GM03348 (cell line): Measurements from ENCODE around the gene ABCB11.

Experiments
- DNase-seq: peaks from one replicate; pipeline ENCODE4 v3.0.0; 2012; ENCODE audit warnings: low spot score

The ABCB11 gene

DNA sequence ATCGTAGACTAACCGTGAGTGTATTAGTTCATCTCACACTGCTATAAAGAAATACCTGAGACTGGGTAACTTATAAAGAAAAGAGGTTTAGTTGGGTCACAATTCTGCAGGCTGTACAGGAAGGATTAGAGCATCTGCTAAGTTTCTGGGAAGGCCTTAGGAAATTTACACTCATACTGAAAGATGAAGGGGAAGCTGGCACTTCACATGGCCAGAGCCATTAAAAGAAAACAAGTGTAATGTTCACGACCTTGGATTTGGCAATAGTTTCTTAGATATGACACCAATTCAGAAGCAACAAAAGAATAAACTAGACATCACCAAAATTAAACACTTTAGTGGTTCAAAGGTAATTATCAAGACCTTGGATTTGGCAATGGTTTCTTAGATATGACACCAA lies 23.8 kb downstream of the ABCB11 start:
- DNase-seq = no peak

DNA sequence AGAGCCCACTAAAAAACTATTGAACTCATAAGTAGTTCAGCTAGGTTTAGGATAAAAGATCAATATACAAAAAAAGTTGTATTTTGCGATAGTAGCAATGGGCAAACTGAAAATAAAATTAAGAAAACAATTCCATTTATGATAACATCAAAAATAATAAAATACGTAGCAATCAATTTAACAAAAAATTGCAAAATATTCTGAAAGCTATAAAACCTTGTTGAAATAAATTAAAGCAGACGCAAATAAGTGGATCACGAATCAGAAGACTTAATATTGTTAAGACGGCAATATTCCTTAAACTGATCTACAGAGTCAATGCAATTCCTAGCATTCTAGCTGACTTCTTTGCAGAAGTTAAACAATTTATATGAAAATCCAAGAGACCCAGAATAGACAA lies 24.5 kb downstream of the ABCB11 start:
- DNase-seq = no peak

DNA sequence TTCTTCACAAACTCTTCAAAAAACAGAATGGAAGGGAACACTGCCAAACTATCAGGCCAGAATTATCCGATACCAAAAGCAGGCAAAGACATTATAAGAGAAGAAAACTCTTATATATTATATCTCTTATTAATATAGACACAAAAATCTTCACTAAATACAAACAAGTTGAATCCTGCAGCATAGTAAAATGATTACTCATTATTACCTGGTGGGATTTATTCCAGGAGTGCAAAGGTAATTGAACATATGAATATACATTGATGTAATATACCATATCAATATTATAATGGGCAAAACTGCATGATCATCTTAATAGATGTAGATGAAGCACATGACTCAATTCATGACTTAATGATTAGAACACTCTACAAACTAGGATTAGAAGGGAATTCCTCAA lies 25.1 kb downstream of the ABCB11 start:
- DNase-seq = no peak

DNA sequence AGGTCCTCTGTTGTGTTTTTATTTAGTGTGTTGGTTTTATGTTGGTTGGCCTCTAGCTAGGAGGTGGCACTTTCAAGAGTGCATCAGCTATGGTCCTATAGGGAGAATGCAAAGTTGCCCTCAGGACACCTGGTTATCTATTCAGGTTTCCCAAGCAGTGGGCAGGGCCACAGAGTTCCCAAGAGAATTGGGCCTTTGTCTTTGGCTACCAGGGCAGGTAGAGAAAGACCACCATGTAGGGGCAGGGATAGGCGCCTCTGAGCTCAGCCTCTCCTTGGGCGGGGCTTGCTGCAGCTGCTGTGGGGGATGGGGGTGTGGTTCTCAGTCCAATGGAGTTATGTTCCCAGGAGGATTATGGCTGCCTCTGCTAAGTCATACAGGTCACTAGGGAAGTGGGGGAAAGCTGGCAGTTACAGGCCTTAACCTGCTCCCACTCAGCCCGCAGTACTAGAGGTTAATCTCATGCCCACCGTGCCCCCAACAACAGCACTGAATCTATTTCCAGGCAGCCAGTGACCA lies 26.0 kb downstream of the ABCB11 start:
- no peak for DNase-seq

DNA sequence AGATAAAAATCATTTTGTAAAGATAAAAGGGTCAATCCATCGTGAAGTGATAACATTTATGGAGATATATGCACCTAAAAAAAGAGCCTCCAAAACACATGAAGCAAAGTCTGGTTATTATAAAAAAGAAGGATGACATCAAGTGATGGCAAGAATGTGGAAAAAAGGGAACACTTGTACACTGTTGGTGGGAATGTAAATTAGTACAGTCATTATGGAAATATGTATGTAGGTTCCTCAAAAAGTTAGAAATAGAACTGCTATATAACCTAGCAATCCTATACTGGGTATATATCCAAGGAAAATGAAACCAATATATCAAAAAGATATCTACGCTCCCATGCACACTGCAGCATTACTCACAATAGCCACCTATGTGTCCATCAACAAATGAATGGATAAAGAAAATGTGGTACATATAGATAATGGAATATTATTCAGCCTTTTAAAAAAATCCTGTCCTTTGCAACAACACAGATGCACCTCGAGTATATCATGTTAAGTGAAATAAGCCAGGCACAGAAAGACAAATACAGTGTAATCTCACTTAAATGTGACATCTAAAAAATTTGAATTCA lies 28.9 kb downstream of the ABCB11 start:
- no peak for DNase-seq

DNA sequence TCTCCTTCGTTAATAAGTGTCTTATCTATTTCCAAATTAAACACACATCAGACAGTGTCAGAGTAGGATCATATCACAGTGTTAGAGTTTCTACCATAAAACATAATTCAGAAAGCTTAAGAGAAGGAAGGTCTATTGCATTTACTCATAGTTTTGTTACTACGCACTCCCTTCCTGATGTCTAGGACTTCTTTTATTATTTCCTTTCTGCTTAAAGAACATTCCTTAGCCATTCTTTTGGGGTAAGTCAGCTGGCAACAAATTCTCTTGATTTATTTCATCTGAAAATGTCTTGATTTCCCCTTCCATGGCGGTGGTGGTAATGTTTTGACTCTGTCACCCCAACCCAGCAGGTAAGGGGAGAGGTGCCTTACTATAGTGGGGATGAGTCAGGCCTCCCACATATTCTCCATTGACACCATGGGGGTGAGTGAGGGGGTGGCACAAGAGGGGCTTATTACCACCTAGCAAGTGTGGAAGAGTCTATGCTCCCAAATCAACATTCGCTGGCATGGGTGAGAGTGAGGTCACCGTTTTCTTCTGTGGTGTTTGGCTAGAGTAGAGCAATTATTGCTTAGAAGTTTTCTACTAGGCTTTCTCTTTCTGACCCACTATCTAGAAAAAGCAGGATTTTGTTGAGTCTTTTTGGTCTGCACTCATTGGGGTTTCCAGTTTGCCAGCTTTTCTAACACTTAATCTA lies 29.9 kb downstream of the ABCB11 start:
- no peak for DNase-seq

DNA sequence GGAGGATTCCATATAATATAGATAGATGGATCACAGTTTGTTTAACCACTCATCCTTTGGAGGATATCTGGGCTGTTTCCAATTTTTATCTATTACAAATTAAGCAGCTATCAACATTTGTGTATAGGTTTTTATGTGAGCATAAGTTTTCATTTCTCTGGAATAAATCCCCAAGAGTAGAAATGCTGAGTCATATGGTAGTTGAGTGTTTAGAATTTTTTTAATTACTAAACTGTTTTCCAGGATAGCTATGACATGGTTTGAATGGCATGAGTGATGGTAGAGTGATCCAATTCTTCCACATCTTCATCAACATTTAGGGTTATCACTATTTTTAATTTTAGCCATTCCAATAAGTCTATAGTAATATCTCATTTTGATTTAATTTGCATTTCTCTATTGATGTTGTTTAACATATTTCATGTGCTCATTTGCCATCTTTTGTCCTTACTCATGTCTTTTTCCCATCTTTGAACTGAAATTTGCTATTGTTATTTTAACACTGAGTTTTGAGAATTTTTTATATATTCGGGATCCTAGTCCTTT lies 31.4 kb downstream of the ABCB11 start:
- DNase-seq = no peak

DNA sequence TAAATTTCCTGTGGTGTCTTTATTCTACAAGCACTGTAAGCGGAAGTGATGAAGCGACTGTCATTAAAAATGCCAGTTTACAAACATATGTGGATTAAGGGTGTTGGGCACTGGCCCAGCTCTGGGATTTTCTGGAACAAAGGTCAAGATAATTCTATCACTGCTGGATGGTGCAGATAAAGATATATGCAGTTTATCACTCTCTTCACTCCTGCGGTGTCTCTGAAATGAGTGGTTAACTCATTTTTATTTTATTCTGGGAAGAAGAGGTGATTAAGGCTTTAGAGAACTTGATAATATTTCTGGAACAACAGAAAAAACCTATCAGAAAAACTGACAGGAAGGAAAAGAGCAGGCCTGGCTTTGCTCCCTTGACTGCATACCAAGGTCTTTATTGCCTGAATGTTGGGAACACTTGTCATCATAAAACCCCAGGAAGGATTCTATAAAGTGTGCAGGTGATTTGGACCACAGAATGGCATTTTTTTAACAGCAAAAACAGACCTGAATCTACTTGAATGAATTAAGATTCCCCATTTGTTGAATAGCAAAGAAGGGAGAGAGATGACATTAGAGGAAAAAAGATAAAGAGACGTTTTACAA lies 32.4 kb downstream of the ABCB11 start:
- no peak for DNase-seq

DNA sequence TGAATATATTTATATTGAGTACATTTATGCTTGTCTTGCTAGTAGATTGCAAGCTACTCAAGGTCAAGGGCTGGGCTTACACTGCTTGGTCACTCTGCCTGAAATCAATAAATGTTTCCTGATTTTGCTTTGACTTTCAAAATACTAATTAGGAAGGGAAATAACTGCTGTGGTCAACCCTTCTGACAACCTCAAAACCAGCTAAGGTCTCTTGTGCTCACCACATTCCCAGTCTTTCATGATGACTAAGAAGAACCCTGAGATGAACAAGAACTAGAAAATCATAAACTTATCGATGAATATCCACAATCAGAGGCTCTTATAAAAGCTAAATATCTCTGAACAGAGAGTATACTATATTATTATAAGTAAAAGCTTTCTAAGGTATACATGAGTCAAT lies 33.3 kb downstream of the ABCB11 start:
- no peak for DNase-seq

DNA sequence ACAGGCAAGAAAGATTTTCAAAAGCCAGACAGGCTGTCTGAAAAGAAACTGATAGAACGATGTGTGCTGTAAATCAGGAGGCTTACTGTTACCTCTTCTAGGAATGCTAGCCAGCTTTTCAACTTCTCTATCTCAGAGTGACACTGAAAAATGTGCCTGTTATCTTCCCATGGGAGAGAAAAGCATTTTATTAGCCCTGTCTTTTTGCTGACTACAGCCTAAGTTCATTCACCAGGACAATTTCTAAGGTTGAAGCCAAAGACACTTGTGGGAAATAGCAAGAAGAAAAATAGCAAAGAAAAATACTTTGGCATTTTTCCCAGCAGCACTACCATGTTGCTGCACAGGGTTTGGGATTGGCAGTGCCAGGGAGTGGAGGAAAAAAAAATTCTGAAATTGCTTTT lies 34.0 kb downstream of the ABCB11 start:
- DNase-seq = no peak

DNA sequence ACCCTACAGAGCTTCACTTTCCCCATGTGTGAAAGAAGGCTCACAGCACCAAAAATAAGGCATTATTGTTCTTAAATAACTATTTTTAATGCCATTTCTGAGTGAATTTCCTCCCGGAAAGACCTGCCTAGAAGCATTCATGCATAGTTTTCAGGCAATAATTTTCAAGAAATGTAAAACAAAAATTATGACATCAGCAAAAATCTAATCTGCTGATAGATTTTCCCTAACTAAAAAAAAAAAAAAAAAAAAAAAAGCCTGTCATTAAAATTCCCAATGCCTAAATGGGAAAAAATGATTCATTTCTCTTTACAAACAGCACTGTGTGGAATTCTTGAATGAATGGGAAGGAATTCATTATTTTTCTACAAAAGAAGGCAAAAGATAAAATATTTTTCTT lies 35.4 kb downstream of the ABCB11 start:
- no peak for DNase-seq

DNA sequence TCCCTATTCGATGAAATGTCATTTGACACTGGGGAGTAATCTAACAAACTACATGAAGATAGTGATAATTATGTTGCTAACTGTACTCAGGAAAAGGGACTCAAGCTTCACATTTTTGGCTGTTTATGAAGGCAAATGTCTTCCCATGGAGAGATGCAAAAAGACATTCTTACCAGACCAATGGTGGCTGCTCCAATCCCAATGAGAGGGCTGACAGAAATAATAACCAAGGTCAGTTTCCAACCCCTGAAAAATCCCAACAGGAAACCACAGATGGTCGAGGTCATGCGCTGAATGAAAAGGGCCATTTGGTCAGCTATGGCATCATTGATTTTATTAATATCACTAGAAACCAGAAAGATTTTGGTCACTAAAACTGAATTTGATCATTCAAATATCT lies 37.6 kb downstream of the ABCB11 start:
- no peak for DNase-seq

DNA sequence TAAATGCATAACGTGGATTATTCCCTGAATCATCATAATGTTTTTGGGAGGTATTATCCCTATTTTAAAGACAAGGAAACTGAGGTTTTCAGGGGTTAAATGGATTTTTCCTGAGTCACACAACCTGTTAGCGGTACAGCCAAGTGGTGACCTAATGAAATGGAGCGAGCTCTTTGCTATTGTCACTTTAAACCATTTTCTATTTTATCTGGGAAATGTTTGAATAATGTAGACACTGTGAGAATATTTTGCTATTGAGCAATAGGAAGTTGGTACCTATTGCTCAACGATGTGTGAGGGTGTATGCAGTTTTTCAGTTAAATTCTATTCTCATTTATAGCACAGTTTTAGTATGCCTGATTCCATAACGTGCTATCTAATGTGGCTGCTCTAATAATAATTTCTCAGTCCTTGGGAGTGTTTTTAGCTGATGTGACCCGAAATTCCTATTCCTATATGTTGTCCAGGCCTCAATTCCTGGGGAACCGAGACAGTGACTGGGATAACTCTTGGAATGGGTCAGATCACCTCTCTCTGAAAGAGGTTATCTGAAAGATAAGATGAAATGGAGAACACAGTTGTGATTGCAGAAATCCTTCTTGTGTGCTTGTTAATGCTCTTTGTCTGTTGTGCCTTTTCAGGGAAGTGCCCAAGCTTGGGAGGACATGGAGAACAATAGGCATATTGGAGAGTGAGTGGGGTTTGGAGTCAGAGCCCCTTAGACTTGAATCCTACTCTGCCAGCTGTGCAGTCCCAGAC lies 38.4 kb downstream of the ABCB11 start:
- peak; percentile 7 for DNase-seq

DNA sequence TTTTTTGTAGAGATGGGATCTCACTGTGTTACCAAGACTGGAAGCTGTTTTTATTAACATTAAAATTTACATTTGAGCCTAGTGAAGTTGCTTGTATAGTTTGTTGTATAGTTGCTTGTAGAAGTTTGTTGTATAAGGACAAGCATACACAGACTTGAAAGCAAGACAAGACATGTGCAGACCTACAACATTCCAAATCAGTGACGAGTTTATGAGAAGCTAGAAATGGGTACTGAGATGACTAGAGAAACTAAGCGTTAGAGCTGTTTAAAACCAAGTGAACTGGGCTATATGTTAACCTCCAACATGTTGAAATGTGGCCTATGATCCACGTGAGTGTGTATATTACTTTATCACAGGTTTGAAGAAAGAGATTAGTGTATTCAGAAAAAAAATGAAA lies 39.1 kb downstream of the ABCB11 start:
- DNase-seq = no peak

DNA sequence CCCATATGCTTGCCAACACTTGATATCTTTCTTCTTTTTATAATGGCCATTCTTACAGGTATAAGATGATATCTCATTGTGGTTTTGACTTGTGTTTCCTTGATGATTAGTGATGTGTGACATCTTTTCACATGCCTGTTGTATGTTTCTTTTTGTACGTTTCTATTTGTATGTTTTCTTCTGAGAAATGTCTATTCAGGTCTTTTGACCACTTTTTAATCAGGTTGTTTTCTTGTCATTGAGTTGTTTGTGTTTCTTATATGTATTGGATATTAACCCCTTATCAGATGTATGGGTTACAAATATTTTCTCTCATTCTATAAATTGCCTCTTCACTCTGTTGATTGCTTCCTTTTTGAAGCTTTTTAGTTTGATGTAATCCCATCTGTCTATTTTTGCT lies 42.4 kb downstream of the ABCB11 start:
- DNase-seq = no peak

DNA sequence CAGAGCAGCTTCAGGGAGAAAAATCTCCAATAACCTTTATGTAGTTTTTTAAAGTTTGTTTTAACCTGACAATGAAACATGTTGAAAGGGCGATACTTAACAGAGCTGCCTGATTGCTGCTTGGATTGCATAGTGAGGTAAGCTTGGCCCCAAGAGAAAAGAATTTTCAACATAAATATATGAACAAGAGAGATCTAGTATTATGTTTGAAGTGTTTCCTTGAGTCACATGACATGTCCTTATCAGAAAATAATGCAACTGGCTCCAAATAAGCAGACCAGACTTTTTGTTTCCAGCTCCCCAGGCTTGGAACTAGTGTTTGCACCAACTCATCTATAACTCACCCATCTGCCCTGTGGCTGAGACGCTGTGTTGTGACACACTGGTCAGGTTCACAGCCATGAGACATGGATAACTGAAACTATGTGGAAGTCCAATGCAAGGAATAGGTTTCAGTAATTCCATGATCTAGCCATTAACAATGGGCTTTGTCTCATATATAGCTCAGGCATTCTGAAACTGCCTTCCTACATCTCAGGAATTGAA lies 44.7 kb downstream of the ABCB11 start:
- no peak for DNase-seq

DNA sequence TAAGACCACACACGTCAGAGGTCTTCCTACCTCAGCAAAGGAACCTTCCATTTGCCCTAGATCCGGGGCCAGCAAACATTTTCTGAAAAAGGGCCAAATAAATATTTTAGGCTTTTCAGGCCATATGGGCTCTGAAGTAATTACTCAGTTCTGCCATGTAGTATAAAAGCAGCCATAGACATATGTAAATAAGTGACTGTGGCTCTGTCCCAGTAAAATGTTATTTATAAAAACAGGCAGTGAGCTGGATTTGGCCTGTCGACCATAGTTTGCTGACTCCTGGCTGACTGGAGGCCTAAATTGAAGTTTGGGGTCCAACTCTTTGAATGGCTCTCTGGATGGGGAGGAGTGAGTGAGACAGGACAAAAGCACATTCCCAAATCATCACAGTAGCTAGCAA lies 49.5 kb downstream of the ABCB11 start:
- no peak for DNase-seq

DNA sequence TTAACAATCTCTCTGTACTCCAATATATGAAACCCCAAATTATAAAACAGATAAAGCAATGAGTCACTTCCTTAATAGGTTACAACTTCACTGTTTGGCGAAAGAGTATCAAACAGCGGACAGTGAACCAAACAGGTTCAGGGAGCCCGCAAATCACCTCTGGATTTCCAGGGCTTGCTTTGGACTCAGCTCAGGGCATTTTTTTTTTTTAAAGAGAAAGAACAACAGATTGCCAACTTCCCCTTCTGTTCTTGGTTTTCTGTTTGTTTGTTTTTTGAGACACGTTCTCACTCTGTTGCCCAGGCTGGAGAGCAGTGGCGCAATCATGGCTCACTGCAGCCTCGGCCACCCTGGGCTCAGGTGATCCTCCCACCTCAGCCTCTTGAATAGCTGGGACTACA lies 52.7 kb downstream of the ABCB11 start:
- no peak for DNase-seq

DNA sequence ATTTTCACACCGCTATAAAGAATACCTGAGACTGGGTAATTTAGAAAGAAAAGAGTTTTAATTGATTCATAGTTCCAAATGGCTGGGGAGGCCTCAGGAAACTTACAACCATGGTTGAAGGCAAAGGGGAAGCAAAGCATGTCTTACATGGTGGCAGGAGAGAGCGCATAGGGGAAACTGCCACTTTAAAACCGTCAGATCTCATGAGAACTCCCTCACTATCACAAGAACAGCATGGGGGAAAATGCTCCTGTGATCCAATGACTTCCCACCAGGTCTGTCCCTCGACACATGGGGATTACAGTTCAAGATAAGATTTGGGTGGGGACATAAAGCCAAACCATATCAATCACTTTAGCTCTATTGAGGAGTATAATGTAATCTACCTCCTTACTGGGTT lies 53.5 kb downstream of the ABCB11 start:
- no peak for DNase-seq

DNA sequence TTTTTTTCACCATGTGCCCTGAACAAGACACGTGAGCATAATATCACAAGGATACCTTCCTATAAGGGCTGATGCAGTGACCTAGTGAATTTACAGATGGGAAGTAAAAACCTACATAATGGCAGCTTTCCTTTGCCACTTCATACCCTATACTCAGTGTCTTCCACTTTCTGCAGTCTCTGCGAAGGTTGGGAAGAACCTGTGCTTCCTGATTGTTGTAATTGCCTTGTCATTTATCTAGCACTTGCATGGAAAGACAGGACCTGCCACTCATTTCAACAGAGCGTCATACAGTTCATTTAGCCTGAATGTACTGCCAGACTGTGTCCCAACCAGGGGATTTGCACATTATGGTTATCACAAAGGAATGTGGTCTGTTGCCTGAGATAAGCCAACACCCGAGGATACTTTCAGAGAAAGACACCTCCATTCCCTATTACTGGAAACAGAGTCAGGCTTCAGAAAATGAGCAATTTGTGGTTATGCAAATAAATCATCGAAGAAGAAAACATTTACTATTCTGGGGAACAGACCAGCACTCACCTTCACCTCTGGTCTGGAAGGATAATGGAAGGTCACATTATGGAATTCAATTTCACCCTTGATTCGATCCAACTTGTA lies 55.0 kb downstream of the ABCB11 start:
- no peak for DNase-seq

DNA sequence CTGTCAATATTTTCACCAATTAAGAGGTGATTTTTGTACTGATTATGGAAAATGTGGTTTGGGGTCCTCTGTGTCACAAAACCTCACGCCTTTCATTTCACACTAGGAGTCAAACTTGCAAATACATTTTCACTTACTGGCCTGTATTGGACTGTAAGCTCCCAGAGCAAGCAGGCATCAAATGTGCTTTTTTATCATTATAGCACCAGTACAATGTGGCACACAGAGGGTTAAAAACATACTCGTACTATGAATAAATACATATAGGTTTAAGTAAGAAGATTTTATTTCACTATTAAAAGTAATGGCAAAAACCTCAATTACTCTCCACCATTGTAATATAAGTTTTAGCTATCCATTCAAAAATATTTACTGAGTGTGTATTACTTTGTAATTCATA lies 56.7 kb downstream of the ABCB11 start:
- no peak for DNase-seq

DNA sequence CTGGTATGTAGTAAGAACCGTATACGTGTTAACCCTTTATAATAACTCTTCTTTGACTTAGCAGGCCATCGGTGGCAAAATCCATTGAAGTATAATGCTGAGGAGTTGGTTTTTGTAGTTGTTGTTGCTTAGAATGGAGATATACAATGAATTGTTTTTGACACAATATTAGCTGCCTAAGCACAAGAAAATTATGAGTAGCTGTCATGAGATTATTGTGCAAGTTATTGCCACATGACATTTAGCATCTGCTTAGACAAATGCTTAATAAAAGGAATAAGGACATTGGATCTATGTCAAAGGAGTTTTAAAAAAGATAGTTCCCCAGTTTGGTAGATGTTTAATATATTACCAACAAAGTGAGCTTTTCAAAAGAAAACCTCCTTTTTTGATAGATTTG lies 59.9 kb downstream of the ABCB11 start:
- DNase-seq = no peak
